Thyroid gland (tissue), 4 donors: Measurements from ENCODE around the gene TOPBP1.

ENCODE experiments used
- CTCF ChIP-seq, 6 experiments: fragments of 200-600 bp in 3 of 6; fragments of 450-650 bp in 3 of 6; sonication (generic) in 3 of 6; IDR thresholded peaks; one replicate each; pipeline ENCODE4 v1.5.1; 2016 to 2019; ENCODE audit warnings: antibody characterized with exemption in 6 of 6, mild to moderate bottlenecking in 2 of 6, inconsistent platforms in 1 of 6, moderate library complexity in 1 of 6
- POLR2A ChIP-seq, 2 donors: fragments of 450-650 bp; IDR thresholded peaks; one replicate each; pipeline ENCODE4 v1.6.1; 2017; ENCODE audit warnings: antibody characterized with exemption in 2 of 2, mild to moderate bottlenecking in 2 of 2, moderate library complexity in 1 of 2

DNA sequence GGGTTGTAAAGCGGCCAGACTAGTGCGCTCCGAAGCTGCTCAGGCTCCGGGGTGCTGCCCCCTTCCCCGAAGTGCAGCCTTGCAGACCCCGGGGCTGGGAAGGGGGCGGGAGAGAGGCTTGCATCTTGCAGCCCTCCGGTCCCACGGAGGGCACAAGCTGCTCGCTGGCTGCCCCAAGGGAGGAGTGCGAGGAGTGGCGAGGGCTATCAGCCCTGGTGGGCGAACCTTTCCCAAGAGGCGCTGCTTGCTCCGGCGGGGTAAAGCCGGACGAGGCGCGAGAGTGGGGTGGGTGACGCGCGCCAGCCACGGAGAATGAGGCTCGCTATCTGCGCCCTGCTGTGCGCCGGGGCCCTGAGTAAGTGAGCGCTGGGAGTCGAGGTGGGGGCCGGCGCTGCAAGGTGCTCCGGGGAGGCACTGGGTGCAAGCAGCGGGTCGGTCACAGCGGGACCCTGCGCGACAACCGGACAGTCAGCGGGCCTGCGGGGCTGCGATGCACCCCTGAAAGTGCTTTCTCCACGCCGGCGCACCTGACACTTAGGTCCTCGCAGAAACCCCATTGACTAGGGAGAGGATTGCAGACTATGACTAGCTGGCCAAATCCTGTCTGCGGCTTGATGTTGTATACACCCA is 12.7 kb upstream of the TOPBP1 start:
- TF ChIP-seq CTCF (IDR thresholded peaks at IDR 0.05) (no peak), POLR2A (IDR thresholded peaks at IDR 0.05) (no peak)
